AG09309 (cell line): Measurements from ENCODE around the gene EZH2.

ENCODE experiments used
- DNase-seq: peaks from one replicate; pipeline ENCODE4 v3.0.0-alpha.2; 2010; ENCODE audit warnings: low read depth
- H3K4me3 ChIP-seq: 2 replicates; pipeline ENCODE4 v1.5.1; 2011; ENCODE audit warnings: mild to moderate bottlenecking, low read depth, low read length, moderate library complexity; ENCODE audit not compliant: control insufficient read depth
- CTCF ChIP-seq: IDR thresholded peaks from 2 replicates; pipeline ENCODE4 v1.5.1; 2011; ENCODE audit warnings: mild to moderate bottlenecking, low read depth, low read length, inconsistent platforms; ENCODE audit not compliant: insufficient read depth, control insufficient read depth; ENCODE audit errors: missing control alignments

Gene EZH2

GRCh38 chr7:148878317-148878716 lies 5.8 kb downstream of the EZH2 start:
- TF ChIP-seq CTCF = no peak
- no peak for DNase-seq
- no peak overlapping the region for H3K4me3 ChIP-seq

GRCh38 chr7:148877517-148877916 lies 6.6 kb downstream of the EZH2 start:
- no peak for TF ChIP-seq CTCF
- H3K4me3 ChIP-seq = no peak overlapping the region
- no peak for DNase-seq

DNA sequence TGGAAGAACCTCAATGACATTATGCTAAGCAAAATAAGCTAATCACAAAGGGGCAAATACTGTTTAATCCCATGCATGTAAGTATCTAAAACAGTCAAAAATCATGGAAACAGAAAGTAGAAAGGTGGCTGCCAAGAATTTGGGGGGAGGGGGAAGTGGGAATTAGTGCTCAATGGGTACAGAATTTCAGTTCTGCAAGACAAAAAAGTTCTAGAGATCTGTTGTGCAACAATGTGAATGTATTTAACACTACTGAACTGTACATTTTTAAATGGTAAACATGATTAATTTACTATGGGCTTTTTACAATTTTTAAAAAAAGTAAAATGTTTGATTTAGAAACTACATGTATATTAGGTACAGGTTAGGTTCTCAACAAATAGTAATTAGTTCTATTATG lies 11.9 kb downstream of the EZH2 start:
- H3K4me3 ChIP-seq = no peak overlapping the region
- TF ChIP-seq CTCF = no peak
- DNase-seq = no peak

DNA sequence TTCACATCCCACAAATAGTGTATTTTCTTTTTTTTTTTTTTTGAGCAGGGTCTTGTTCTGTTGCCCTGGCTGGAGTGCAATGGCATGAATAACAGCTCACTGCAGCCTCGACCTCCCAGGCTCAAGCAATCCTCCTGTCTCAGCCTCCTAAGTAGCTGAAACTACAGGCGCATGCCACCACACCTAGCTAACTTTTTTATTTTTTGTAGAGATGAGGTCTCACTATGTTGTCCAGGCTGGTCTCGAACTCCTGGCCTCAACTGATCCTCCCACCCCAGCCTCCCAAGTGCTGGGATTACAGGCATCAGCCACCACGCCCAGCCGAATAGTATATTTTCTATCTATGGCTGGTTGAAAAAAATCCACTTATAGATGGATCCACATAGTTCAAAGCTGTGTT lies 12.5 kb downstream of the EZH2 start:
- no peak for TF ChIP-seq CTCF
- H3K4me3 ChIP-seq = no peak overlapping the region
- no peak for DNase-seq

DNA sequence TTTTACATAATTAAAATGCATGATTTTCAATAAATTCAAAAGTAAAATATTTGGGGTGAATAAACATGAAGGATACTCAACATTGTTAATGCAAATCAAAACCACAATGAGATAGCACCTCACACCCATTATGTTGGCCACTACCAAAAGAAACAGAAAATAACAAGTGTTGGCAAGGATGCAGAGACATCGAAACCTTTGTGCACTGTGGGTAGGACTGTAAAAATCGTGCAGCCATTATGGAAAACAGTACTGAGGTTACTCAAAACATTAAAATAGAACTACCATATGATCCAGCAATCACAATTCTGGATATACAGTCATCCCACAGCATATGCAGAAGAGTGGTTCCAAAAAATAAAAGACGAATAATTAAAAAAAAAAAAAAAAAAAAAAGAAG lies 13.1 kb downstream of the EZH2 start:
- no peak for DNase-seq
- H3K4me3 ChIP-seq = no peak overlapping the region
- TF ChIP-seq CTCF = no peak

DNA sequence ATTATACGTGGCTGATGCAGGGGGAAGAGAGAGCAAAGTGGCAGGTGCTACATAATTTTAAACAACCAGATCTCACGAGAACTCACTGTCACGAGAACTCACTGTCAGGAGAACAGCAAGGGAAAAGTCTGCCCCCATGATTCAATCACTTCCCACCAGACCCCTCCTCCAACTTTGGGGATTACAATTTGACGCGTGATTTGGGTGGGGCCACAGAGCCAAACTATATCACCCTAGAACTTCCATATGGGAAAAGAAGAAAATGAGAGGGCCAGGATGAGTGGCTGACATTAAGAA lies 15.8 kb downstream of the EZH2 start:
- no peak for TF ChIP-seq CTCF
- no peak overlapping the region for H3K4me3 ChIP-seq
- no peak for DNase-seq

GRCh38 chr7:148867596-148868377 lies 16.3 kb downstream of the EZH2 start:
- DNase-seq = no peak
- no peak overlapping the region for H3K4me3 ChIP-seq
- no peak for TF ChIP-seq CTCF
